GM12878 (cell line): ENCODE measurements around the gene ACADVL. TPM values are rescaled to one million over a fixed set of nuclear protein-coding genes. Genes with fewer than 3 reads are reported as not detected.

Experiments used
- CHD4 ChIP-seq: fragments of 200-600 bp; sonication (generic); IDR thresholded peaks from 2 replicates; pipeline ENCODE4 v1.6.1; 2016; ENCODE audit warnings: mild to moderate bottlenecking
- ELK1 ChIP-seq: IDR thresholded peaks from 2 replicates; pipeline ENCODE4 v1.6.1; 2012; ENCODE audit warnings: low read depth, low read length, improper control_type of control experiment
- GABPA ChIP-seq: IDR thresholded peaks from 2 replicates; pipeline ENCODE4 v1.6.1; 2014; ENCODE audit warnings: antibody characterized with exemption, low read depth, mild to moderate bottlenecking, inconsistent platforms
- MAX ChIP-seq: IDR thresholded peaks from 2 replicates; pipeline ENCODE4 v1.6.1; 2012; ENCODE audit warnings: low read depth, low read length, improper control_type of control experiment
- MTA2 ChIP-seq: fragments of 450-650 bp; IDR thresholded peaks from 2 replicates; pipeline ENCODE4 v1.6.1; 2016; ENCODE audit warnings: low read depth, mild to moderate bottlenecking, moderate library complexity
- PBX3 ChIP-seq: IDR thresholded peaks from 2 replicates; pipeline ENCODE4 v1.6.1; 2011; ENCODE audit warnings: mild to moderate bottlenecking, low read depth, low read length, moderate library complexity; ENCODE audit not compliant: insufficient replicate concordance
- PKNOX1 ChIP-seq: fragments of 450-650 bp; IDR thresholded peaks from 2 replicates; pipeline ENCODE4 v1.6.1; 2016; ENCODE audit warnings: mild to moderate bottlenecking
- POLR2AphosphoS2 ChIP-seq: IDR thresholded peaks from 2 replicates; pipeline ENCODE4 v1.6.1; 2011; ENCODE audit warnings: low read depth, mild to moderate bottlenecking, low read length, improper control_type of control experiment, moderate library complexity
- RCOR1 ChIP-seq: conservative IDR thresholded peaks from 2 replicates; pipeline ENCODE4 v1.6.1; 2012; ENCODE audit warnings: low read depth, low read length, improper control_type of control experiment
- RELA ChIP-seq: fragments of 450-650 bp; IDR thresholded peaks from 2 replicates; pipeline ENCODE4 v1.8.0; 2014; ENCODE audit warnings: borderline replicate concordance; ENCODE audit not compliant: partially characterized antibody
- SPI1 ChIP-seq: IDR thresholded peaks from 2 replicates; pipeline ENCODE4 v1.6.1; 2011; ENCODE audit warnings: low read depth, mild to moderate bottlenecking, low read length, moderate library complexity, borderline replicate concordance; ENCODE audit not compliant: insufficient read depth
- SREBF1 ChIP-seq: IDR thresholded peaks from 2 replicates; pipeline ENCODE4 v1.6.1; 2012; ENCODE audit warnings: mild to moderate bottlenecking, low read length
- YY1 ChIP-seq: IDR thresholded peaks from 2 replicates; pipeline ENCODE4 v1.6.1; 2011; ENCODE audit warnings: low read depth, mild to moderate bottlenecking, low read length
- ZBTB40 ChIP-seq: fragments of 450-650 bp; IDR thresholded peaks from 2 replicates; pipeline ENCODE4 v1.6.1; 2016; ENCODE audit warnings: mild to moderate bottlenecking, moderate library complexity, borderline replicate concordance
- ZNF687 ChIP-seq: fragments of 450-650 bp; IDR thresholded peaks from 2 replicates; pipeline ENCODE4 v1.6.1; 2017; ENCODE audit warnings: mild to moderate bottlenecking, moderate library complexity
- polyA plus RNA-seq, 11 experiments: library from polyadenylated mRNA; depleted of rRNA in 4 of 11; unstranded in 6 of 11; stranded (reverse) in 5 of 11; fragments of >200 nt; fragmentation: Nextera tagmentation in 4 of 11; fragmentation: Illumina TruSeq in 1 of 11; extraction: Ambion mirVana in 4 of 11; extraction: Trizol in 1 of 11; gene quantifications; 1 replicate in 1 of 11; 2 replicates in 10 of 11; pipeline versions ENCODE4 v1.2.1 to v1.2.3, GENCODE V29; 2011 to 2016; ENCODE audit warnings: inconsistent platforms in 2 of 11, missing spikeins in 2 of 11, low read depth in 1 of 11
- total RNA-seq, 4 experiments: library from RNA; depleted of rRNA in 3 of 4; stranded (reverse); fragments of >200 nt in 3 of 4; fragmentation: Illumina TruSeq in 1 of 4; extraction: Trizol in 1 of 4; gene quantifications; 2 replicates each; pipeline versions ENCODE4 v1.2.1 to v1.2.3, GENCODE V29; 2013 to 2021

ACADVL gene
- total and polyA plus RNA-seq, 10 of the 15 experiments (the other 5 are each of a cell fraction or from before 2014, with no cell fraction given), result 25.4 to 232 (median 180) TPM

GRCh38 chr17:7251661-7252175 lies 32.0 kb downstream of the ACADVL start, which contains the start of gene CTDNEP1 (continued):
- TF ChIP-seq ZNF687 (no peak), ELK1 (peak; percentile 84), CHD4 (no peak), RELA (no peak), SREBF1 (no peak), ZBTB40 (peak; percentile 93), PKNOX1 (peak; percentile 65; the same call in 1 of the 2 replicates), MTA2 (no peak), YY1 (peak; percentile 98), SPI1 (peak; percentile 71), POLR2AphosphoS2 (no peak), MAX (no peak), GABPA (peak; percentile 93), PBX3 (no peak), RCOR1 (no peak)
